K562 treated with DMSO at 1 percent for 12 hours (cell line): ENCODE data around the gene NUP133. TPM values are rescaled to one million over a fixed set of nuclear protein-coding genes. Genes with fewer than 3 reads are reported as not detected.

Experiments used
- total RNA-seq: library from RNA; unstranded; fragments of 300-600 nt; gene quantifications from 2 replicates; pipeline ENCODE4 v1.2.3, GENCODE V29; 2022; ENCODE audit not compliant: insufficient read depth

Gene NUP133
- 15.3 and 53.3 TPM in 2 replicates for total RNA-seq

DNA sequence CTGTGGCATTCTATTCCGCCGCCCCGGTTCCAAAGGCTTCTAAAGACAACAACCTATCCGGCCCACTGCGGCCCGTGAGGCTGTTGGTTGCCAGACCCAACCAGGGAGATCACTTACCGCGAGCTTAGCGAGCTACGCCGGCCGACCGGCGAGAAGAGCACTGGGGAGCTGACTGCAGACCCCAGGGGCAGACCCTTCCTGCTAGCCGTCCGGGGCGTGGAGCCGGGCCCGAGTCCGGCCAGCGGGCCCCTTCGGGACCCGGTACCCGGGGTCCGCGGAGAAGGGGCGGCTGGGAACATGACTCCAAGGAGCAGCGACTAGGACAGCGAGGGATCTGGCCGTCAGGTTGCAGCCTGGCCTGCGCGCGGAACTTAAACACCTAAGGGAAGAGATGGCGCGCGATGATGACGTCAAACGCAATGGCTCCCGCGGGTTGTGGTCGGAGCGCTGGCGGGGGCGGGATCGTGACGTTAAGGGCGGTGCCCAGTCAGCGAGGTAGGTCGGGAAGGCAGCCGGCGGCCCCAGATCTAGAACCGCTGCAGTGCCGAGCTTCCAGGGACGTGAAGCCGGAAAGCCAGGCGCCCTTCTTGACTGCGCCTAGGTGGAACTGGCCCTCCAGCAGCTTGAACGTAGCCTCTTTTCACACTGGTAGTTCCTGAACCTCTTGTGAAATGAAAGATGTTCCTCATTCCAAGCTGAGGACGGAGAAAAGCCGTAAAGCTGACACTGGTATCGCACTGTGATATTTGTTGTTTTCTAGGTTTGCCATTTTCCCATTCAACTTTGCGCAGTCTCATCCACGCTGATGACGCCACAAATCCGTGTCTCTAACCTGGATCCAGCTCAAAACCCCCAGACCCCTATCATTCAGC lies at the start of gene NUP133:
TSS of gene NUP133 (minus strand) at position 391 of the 872 bp plus-strand sequence. CDS start at position 299, 92 bp downstream.

DNA sequence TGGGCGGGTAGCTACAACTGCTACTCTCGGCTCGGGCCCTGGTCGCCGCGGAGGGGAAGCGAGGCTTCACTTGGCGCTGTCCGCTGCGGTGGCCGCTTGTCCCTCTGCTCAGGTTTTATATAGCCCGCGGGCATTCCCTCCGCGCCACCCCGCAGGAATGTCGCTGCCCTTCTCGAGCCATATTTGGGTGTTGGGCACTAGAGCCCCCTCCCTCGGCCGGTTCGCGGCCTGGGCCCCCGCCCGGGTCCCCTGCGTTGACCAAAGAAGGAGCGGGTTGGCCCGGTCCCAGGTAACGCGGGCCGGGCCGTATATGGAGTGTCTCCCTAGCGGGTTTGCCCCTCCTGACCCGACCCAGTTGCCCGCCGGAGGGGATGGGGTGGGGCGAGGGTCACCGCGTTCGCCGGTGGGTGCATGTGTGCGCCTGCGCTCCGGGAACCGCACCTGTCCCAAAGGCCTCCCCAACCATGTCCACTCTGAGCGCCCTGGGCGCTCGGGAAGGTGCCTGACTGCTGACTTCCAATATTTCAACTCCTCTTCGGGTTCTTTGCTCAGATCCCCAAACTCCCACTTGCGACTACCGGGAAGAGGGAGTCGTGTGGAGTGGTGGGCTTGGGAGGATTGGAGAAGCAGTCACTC lies 74.0 kb downstream of the NUP133 start, which contains the start of gene ACTA1:
TSS of gene ACTA1 (minus strand) at position 90 of the 636 bp plus-strand sequence. CDS start 979 bp downstream, outside the sequence.

Other genes with a start within 250 kb of the NUP133 start
- 23.4 and 52.7 TPM in 2 replicates for gene RAB4A, start 237.2 kb downstream of the NUP133 start, total RNA-seq
- 2.7 and 11.5 TPM in 2 replicates for gene CCSAP, start 165.3 kb downstream of the NUP133 start, total RNA-seq
- not detected in 2 replicates for gene ACTA1, start 74.2 kb downstream of the NUP133 start, total RNA-seq
- gene ABCB10, start 50.4 kb upstream of the NUP133 start, total RNA-seq: 10.3 and 26.0 TPM in 2 replicates
- gene TAF5L, start 117.8 kb upstream of the NUP133 start, total RNA-seq: 11.8 and 28.0 TPM in 2 replicates
- 1.4 and 5.7 TPM in 2 replicates for gene URB2, start 117.9 kb upstream of the NUP133 start, total RNA-seq